Skin of body (tissue), 2 donors: Measurements from ENCODE around the gene ZNF26. TPM values are rescaled to one million over a fixed set of nuclear protein-coding genes. Genes with fewer than 3 reads are reported as not detected.
"Not testable (repeated sequence)": the region's sequence is repeated elsewhere in the genome, so short reads cannot be mapped to it uniquely, and the experiment has no call there.

Experiments
- DNase-seq: peaks from one replicate; lab custom pipeline; 2025; lab: John Stamatoyannopoulos, UW
- total RNA-seq: library from RNA; depleted of rRNA; stranded (reverse); fragments of >200 nt; gene quantifications from one replicate; pipeline ENCODE4 v1.2.3, GENCODE V29; 2014

The ZNF26 gene
- total RNA-seq, 1 donor from 2014 or later = 13.5 TPM

DNA sequence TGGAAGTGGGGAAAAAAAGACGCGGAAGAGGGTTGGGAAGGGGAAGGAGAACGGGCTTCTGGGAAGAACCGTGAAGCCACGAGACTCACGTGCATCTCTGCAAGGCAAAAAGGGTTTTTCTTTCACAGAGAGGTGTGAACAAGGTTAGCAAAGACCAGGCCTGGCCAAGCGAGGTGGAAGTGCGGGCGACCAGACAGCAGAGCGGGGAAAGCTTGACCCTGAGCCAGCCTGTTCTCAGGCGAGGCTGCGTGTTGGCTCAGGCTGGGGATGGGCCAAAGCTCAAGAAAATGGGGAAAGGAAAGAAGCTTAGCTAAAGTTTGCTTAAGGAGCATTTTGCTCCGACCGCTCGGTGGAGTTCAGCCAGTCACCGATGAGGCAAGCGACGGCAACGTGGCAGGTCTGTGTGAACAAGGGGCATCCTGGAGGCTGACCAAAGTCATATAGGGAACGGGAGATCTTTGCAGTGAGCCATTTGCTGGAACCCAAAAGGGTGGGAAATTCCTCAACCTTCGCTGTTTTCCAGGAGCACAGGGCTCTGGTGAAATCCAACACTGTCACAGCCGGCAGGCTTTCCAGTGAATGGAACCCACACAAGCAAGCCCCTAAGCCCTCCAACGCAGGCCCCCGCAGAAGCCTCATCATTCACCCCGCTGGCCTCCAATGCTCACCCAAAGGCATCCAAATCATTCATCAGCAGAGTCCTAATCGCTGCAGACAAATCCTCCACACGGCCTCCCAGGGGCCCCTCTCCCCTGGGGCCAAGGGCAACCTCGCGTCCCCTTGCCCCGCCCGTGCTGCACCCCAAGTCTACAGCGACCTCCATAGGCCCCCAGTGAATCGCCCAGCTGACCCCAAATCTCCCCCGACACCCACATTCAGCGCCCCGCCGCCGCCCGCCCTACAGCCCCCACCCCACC lies 30.8 kb upstream of the ZNF26 start:
- DNase-seq = peak; percentile 58

DNA sequence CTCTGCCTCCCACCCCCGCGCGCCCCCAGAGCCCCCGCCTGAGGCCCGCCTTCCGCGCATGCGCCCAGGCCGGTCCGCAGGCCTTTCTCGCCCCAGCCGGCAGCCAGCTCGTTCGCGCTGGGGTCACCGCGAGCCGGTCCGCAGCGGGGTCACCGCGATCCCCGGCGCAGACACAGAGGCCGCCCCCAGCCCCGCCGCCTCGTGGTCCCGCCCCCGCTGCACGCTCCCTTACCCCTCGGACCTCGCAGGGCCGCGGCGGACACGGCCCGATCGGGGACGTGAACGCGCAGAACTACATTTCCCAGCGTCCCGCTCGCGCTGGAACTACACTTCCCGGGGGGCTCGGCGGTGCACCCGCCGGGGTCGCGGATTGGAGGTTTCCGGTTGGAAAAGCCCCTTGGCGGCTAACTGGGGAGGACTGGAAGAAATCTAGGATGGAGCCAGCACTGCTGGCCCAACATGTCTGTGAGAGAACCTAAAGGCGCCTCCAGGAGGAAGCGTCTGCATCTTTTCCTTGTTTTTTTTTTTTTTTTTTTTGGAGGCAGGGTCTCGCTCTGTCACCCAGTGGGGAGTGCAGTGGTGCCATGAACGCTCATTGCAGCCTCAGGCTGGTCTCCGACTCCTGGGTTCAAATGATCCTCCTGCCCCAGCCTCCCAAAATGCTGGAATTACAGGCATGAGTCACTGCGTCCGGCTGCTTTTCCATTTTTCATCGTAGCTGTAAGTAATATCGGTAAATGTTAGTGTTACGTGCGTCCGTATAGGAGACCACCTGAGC lies 30.0 kb upstream of the ZNF26 start, which contains the start of gene ZNF605:
Gene ZNF605 (minus strand): TSS at position 296 of the 778 bp plus-strand sequence. CDS start 10,671 bp downstream, outside the sequence.
- DNase-seq = peak; percentile 87

DNA sequence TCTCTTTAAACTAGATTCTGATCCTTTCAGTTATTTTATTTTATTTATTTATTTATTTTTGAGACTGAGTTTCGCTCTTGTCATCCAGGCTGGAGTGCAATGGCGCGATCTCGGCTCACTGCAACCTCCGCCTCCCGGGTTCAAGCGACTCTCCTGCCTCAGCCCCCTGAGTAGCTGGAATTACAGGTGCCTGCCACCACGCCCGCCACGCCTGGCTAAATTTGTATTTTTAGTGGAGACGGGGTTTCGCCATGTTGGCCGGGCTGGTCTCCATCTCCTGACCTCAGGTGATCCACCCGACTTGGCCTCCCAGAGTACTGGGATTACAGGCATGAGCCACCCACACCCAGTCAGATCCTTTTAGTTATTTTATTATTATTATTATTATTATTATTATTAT lies 24.4 kb upstream of the ZNF26 start:
- DNase-seq = not testable (repeated sequence)

DNA sequence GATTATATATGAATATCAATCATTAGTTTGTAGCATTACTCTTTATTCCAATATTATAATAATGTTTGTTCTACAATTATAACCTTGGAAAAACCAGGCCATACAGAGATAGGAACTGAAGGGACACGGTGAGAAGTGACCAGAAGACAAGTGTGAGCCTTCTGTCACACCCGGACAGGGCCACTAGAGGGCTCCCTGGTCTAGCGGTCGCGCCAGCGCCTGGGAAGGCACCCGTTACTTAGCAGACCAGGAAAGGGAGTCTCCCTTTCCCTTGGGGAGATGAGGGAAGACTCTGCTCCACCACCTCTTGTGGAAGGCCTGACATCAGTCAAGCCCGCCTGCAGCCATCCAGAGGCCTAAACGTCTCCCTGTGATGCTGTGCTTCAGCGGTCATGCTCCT lies 22.2 kb upstream of the ZNF26 start:
- not testable (repeated sequence) for DNase-seq

DNA sequence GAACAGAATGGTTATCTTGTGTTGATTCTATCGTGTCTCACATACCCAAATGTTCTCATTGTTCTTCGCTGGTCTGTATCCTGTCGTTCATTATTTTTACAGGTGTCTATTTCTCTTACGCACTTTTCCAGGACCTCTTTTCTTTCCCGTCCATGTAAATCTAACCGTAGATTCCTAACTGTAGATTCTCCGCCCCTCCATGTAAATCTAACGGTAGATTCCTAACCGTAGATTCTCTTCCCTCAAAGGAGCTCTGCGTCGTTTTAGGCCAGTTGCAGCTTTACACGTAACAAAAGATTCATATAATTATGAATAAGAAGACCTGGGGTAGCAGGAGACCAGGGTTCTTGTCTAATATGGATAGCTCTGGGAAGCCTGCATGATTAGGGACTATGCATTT lies 20.4 kb upstream of the ZNF26 start:
- no peak for DNase-seq

DNA sequence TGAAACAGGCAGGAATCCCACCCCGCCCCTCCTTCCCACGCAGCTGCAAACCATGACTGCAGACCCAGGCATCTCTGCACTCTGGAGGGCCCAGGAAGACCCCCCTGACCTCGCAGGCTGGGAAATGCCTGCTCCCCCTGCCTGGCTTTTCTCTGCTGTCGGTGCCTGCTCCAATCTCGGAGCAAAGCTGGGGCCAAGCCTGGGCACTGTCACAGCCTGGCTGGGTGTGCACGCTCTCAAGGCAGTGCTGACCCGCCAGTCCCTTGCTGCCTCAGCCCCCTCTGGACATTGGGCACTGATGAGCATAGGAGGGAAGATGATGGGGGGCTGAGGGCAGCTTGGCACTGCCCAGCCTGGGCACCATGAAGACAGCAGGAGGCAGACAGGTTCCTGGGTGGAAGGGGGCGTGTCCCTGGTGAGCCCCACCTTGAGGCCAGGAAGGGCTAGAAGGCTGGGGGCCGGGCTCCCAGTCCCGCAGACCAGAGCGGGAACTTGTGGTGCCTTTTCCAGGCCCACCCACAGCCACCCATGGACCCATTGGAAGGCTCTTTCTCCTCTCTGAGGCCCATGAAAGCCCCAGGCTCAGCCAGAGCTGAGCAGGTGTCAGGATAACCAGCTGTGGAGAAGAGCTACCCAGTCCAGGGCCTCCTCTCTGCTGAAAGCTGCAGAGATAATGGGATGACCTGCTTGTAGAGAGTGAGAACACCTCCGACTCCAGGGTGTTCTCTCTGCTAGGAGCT lies 19.3 kb upstream of the ZNF26 start:
- DNase-seq = no peak

DNA sequence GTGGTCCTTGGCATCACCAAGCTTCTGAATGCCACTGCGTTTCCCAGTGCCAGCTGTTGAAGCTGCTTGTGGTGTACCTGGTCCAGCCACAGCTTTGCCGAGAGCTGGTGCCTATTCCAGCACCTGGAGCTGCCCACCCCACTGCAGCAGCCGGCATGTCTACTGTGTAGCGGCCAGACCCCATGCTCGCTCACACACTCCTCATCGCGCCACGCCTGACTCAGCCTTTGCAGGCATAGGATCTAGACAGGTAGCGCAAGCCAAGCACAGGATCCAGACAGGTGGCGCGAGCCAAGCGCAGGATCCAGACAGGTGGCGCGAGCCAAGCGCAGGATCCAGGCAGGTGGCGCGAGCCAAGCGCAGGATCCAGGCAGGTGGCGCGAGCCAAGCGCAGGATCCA lies 18.4 kb upstream of the ZNF26 start:
- DNase-seq = no peak

DNA sequence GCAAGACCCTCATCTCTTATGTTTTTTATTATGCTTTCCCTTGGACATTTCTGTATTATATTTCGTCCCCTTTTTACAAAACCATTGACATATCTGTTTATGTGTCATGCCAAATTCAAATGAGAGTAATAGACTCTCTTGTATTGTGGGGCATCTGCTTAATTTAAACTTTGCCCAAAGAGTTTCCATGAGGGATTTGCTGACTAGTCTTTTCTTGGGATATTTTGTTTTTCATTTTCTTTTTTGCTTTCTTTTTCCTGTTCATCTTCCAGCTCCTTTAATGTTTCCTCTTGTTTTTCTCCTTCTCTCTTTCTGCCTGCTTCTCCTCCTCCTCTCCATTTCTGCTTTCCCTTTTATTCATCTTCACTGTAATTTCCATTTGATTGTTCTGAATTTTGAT lies 13.8 kb upstream of the ZNF26 start:
- DNase-seq = no peak

DNA sequence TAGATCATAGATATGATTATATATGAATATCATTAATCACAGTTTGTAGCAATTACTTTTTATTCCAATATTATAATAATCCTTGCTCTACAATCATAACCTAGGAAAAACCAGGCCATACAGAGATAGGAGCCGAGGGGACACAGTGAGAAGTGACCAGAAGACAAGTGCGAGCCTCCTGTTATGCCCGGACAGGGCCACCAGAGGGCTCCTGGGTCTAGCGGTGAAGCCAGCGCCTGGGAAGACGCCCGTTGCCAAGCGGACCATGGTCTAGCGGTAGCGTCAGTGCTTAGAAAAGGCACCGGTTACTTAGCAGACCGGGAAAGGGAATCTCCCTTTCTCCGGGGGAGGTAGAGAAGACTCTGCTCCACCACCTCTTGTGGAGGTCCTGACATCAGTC lies 9.3 kb upstream of the ZNF26 start:
- DNase-seq = not testable (repeated sequence)

DNA sequence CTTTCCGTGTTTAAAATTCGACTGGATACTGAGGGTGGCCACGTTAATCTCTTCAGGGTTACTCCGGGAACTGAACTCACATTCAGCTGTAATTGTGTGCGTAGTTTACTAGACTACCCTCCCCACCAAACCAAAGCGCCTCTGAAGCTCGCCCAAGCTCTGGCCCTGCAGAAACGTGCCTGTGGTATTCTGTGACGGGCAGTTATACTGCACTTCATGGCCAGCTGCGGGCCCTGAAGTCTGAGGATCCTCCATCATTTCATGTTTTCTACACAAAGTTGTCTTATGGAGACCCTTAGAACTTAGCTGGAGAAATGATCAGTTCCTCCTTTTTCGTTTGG lies 688 bp downstream of the ZNF26 start:
- DNase-seq = no peak

DNA sequence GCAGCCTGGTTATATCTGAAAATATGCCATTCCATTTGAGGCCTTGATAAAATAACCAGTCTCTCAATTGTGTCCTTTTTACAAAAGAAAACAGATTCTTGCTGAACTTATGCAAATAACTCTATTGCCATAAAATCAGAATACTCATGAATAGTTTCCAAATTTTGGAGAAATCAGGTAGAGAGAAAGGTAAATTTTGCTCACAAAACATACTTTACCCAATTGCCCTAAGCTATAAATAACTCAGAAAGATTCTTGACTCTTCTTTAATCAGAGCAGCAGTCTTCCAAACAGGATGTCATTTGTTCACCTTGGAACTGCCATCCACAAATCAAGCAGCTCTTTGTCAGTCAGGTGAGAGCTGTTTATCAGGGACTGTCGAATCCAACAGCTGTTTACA lies 12.6 kb downstream of the ZNF26 start:
- DNase-seq = no peak

DNA sequence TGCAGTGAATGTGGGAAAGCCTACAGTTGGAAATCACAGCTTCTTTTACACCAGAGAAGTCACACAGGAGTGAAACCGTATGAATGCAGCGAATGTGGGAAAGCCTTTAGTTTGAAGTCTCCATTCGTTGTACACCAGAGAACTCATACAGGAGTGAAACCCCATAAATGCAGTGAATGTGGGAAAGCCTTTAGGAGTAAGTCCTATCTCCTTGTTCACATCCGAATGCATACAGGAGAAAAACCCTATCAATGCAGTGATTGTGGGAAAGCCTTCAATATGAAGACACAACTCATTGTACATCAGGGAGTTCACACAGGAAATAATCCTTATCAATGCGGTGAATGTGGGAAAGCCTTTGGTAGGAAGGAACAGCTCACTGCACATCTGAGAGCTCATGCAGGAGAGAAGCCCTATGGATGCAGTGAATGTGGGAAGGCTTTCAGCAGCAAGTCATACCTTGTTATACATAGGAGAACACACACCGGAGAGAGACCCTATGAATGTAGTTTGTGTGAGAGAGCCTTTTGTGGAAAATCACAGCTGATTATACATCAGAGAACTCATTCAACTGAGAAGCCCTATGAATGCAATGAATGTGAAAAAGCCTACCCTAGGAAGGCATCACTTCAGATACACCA lies 24.6 kb downstream of the ZNF26 start:
- no peak for DNase-seq

DNA sequence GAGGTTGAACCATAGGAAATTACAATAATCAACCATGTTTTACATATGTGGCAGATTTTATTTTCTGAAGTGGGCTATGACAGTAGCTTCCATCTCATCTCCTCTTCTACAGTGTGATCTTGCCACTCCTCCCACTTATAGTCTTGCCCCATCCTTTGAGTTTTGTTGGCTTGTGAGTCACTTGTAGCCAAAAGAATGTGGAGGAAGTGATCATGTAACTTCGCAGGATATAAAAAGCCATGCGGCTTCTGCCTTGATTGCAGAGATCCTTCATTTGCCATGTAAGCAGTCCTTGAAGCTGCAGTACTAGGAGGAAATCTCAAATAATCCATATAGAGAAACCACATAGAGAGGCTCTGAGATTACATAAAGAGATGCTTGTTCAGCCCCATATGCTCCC lies 37.4 kb downstream of the ZNF26 start:
- DNase-seq = no peak

DNA sequence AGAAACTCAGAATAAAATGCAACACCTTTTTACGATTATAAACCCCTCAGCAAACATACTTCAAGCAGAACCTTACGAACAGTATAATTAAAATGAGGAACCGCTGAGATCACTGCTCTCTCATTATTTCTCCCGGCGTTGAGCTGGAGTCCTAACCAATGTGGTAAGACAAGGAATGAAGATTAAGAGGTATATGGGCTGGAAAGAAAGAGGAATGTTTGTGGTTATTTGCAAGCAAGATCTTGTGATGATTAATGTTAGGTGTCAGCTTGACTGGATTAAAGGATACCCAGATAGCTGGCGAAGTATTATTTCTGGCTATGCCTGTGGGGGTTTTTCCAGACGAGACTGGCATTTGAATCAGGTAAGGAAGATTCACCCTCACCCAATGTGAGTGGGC lies 40.8 kb downstream of the ZNF26 start:
- no peak for DNase-seq

DNA sequence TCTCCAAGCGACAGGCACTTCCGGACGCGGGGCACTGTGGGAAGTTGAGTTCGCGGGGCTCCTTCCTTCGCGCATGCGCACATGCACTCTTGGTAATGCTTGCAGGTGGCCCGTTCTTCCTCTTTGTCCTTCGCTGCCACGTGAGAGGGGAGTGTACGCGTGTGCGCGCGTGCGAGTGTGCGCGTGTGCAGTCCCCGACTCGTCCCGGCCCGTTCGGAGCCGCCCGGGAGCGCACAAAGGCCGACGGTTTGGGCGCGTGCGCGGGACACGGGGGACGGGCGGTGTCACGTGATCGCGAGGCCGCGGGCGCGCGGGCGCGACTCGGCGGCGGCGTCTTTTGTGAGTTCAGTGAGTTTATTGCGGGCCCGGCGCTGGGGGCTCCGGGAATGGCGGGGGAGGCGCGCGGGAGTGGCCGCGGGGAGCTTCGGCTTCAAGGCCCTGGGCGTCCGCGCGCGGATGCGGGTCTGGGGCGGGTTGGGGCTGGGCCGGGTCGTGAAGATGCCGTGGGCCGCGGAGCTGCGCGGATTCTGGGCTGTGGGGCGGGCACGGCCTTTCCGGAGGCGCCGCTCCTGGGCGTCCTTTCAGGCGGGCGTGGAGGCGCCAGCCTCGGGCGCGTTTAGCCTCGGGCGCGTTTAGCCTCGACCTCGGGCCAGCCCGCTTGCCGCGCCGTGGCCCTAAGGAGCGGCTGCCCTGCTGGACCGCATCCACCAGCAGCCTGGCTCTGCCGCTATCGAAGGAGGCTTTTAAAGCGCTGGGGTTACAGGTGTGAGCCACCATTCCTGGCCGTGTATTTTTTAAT lies 51.2 kb downstream of the ZNF26 start, which contains the start of gene ZNF84:
Gene ZNF84 (plus strand): TSS at position 303 of the 799 bp plus-strand sequence. CDS start 3,959 bp downstream, outside the sequence.
- DNase-seq = peak; percentile 99

DNA sequence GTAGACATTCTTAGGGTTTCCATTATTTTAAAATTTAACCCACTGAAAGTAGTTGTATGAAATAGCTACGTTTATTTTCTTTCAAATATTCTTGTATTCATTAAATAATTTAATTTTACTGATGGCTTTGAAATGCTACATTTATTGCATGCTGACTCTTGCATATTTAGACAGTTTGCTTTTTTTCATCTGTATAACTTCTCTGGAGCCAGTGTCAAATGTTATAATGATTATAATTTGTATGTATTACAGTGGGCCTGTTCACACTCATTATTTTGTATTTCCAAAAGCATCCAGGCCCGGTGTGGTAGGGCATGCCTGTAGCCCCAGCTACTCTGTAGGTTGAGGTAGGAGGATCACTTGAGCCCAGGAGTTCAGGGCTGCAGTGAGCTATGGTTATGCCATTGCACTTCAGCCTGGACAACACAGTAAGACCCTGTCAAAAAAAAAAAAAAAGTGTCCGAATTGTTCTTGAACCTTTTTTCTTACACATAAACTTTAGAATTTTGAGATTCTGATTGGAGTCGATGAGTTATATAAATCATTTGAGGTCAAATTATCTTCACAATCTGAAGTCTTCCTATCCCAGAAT lies 52.0 kb downstream of the ZNF26 start:
- no peak for DNase-seq

DNA sequence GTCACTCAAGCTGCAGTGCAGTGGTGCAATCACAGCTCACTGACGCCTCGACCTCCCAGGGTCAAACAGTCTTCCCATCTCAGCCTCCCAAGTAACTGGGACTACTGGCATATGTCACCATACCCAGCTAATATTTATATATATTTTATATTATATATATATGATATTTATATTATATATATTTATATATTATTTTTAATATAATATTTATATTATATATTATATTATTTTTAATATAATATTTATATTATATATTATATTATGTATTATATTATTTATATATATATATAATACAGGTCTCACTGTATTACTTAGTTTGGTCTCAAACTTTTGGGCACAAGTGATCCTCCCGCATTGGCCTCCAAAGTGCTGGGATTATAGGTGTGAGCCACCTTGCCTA lies 60.5 kb downstream of the ZNF26 start:
- no peak for DNase-seq

DNA sequence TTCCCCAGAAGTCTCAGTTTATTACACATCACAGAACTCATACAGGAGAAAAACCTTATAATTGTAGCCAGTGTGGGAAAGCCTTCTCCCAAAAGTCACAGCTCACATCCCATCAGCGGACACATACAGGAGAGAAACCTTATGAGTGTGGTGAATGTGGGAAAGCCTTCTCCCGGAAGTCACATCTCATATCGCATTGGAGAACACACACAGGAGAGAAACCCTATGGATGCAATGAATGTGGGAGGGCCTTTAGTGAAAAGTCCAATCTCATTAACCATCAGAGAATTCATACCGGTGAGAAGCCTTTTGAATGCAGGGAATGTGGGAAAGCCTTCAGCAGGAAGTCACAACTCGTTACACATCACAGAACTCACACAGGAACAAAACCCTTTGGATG lies 71.3 kb downstream of the ZNF26 start:
- no peak for DNase-seq

DNA sequence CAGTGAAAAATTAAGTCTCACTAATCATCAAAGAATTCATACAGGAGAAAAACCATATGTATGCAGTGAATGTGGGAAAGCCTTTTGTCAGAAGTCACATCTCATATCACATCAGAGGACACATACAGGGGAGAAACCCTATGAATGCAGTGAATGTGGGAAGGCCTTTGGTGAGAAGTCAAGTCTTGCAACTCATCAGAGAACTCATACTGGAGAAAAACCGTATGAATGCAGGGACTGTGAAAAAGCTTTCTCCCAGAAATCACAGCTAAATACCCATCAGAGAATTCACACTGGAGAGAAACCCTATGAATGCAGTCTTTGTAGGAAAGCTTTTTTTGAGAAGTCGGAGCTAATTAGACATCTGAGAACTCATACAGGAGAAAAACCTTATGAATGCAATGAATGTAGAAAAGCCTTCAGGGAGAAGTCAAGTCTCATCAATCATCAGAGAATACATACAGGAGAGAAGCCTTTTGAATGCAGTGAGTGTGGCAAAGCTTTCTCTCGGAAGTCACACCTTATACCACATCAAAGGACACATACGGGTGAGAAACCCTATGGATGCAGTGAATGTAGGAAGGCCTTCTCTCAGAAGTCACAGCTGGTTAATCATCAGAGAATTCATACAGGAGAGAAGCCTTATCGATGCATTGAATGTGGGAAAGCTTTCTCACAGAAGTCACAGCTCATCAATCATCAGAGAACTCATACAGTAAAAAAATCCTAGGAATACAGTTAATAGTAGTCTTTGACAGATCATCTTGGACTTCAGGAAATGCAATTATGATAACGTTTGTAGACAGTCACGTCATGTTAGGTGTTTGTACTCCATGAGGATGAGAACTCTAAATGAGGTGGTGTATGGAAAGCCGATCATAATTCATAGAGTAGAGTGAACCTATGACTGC lies 72.3 kb downstream of the ZNF26 start:
- DNase-seq = no peak
